HL-60 (cell line): ENCODE data around the gene IL22RA2.

ENCODE experiments used
- DNase-seq, 2 experiments: peaks; one replicate each; pipeline ENCODE4 v3.0.0-alpha.2; 2010 to 2020; ENCODE audit warnings: low read depth in 1 of 2, low spot score in 1 of 2
- H3K27ac ChIP-seq: fragments of 250-450 bp; sonication (Bioruptor Pico); replicated peaks from 2 replicates; pipeline ENCODE4 v1.5.1; 2020; ENCODE audit warnings: mild to moderate bottlenecking, moderate library complexity
- H3K27me3 ChIP-seq: fragments of 250-450 bp; sonication (Bioruptor Pico); 2 replicates; pipeline ENCODE4 v1.5.1; 2021; ENCODE audit warnings: mild to moderate bottlenecking, moderate library complexity; ENCODE audit not compliant: insufficient read depth, poor library complexity, severe bottlenecking
- H3K4me3 ChIP-seq: replicated peaks from 2 replicates; pipeline ENCODE4 v1.5.1; 2011; ENCODE audit warnings: mild to moderate bottlenecking, control low read depth, low read length; ENCODE audit not compliant: insufficient read depth
- GABPA ChIP-seq: IDR thresholded peaks from 2 replicates; pipeline ENCODE4 v1.6.1; 2012; ENCODE audit warnings: low read depth
- POLR2AphosphoS5 ChIP-seq: IDR thresholded peaks from 2 replicates; pipeline ENCODE4 v1.6.1; 2012; ENCODE audit warnings: low read depth
- SPI1 ChIP-seq: IDR thresholded peaks from 2 replicates; pipeline ENCODE4 v1.6.1; 2012; ENCODE audit warnings: low read depth, mild to moderate bottlenecking, borderline replicate concordance
- TF ChIP-seq, protein P1 (sequence below): IDR thresholded peaks from one replicate; pipeline ENCODE4 v1.5.1; 2011; ENCODE audit warnings: low read length, control low read depth, inconsistent platforms; ENCODE audit not compliant: insufficient read depth
- TF ChIP-seq, protein P2 (sequence below): IDR thresholded peaks from 2 replicates; pipeline ENCODE4 v1.6.1; 2012; ENCODE audit warnings: low read depth; ENCODE audit not compliant: insufficient replicate concordance

Gene IL22RA2

DNA sequence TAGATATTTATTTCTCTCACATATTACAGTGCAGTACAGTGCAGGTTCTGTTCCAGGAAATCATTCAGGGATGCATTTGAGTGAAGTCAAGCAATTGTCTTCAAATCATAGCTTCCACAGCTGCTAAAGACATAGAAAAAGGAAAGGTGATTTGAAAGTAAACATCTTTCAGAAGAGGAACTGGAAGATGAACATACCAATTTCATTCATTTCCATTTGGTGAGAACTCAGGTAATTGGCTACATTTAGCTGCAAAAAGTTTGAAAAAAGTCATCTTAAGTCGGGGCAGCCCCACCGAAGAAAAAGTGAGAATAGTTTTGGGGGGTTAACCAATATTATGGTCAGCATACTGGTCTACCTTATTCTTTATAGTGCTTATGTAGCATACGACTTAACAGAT is 67.3 kb downstream of the IL22RA2 start:
- Histone ChIP-seq H3K4me3 (no peak overlapping the region), H3K27me3 (no peaks in the 10 kb centered on the region), H3K27ac (no peak overlapping the region)
- DNase-seq: no peak
- TF ChIP-seq GABPA (no peak), SPI1 (no peak)
- TF ChIP-seq, protein P1, sequence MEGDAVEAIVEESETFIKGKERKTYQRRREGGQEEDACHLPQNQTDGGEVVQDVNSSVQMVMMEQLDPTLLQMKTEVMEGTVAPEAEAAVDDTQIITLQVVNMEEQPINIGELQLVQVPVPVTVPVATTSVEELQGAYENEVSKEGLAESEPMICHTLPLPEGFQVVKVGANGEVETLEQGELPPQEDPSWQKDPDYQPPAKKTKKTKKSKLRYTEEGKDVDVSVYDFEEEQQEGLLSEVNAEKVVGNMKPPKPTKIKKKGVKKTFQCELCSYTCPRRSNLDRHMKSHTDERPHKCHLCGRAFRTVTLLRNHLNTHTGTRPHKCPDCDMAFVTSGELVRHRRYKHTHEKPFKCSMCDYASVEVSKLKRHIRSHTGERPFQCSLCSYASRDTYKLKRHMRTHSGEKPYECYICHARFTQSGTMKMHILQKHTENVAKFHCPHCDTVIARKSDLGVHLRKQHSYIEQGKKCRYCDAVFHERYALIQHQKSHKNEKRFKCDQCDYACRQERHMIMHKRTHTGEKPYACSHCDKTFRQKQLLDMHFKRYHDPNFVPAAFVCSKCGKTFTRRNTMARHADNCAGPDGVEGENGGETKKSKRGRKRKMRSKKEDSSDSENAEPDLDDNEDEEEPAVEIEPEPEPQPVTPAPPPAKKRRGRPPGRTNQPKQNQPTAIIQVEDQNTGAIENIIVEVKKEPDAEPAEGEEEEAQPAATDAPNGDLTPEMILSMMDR: no peak
- TF ChIP-seq, protein P2, sequence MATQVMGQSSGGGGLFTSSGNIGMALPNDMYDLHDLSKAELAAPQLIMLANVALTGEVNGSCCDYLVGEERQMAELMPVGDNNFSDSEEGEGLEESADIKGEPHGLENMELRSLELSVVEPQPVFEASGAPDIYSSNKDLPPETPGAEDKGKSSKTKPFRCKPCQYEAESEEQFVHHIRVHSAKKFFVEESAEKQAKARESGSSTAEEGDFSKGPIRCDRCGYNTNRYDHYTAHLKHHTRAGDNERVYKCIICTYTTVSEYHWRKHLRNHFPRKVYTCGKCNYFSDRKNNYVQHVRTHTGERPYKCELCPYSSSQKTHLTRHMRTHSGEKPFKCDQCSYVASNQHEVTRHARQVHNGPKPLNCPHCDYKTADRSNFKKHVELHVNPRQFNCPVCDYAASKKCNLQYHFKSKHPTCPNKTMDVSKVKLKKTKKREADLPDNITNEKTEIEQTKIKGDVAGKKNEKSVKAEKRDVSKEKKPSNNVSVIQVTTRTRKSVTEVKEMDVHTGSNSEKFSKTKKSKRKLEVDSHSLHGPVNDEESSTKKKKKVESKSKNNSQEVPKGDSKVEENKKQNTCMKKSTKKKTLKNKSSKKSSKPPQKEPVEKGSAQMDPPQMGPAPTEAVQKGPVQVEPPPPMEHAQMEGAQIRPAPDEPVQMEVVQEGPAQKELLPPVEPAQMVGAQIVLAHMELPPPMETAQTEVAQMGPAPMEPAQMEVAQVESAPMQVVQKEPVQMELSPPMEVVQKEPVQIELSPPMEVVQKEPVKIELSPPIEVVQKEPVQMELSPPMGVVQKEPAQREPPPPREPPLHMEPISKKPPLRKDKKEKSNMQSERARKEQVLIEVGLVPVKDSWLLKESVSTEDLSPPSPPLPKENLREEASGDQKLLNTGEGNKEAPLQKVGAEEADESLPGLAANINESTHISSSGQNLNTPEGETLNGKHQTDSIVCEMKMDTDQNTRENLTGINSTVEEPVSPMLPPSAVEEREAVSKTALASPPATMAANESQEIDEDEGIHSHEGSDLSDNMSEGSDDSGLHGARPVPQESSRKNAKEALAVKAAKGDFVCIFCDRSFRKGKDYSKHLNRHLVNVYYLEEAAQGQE: no peak

DNA sequence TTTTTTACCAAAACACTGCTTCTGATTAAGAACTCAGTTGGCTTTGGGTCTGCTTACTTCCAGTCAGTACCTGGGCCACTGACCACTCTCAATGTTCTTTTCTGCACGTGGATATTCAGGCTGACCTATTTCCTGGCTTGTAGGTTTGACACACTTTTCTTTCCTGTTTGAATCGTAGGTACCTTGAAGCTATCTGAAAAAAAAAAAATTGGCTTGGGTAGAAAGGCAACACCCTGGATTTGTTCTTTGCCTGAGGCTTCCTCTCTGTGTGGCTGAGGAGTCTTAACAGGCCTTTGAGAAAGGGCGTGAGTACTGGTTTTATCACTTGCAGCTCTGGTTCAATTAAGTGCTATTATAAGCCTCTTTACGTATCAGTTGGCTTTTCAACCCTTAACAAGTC is 68.1 kb downstream of the IL22RA2 start:
- H3K27ac ChIP-seq: no peak overlapping the region
- TF ChIP-seq, protein P2: no peak
- TF ChIP-seq SPI1 (no peak), GABPA (no peak), POLR2AphosphoS5 (no peak)
- TF ChIP-seq, protein P1: no peak
- H3K4me3 ChIP-seq: no peak overlapping the region
- H3K27me3 ChIP-seq: no peaks in the 10 kb centered on the region
- no peak for DNase-seq

DNA sequence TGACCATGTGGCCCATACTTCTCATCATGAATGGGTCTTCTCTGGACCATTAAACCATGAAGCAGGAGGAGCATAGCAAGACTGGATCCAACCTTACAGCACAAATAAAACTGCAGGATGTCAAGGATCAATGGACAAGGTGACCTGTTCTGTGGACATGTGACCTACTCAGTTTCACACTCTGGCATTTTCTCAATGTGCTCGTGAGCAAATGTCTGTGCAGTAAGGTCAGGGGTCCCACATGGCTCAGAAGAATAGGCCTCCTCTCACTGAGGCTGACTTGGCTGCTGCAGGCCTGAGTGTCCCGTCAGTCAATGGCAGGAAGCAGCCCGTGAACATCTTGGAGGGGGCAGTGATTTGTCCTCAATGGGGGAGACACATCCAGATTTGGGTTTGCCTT is 68.5 kb downstream of the IL22RA2 start:
- no peak overlapping the region for H3K27ac ChIP-seq
- no peak for DNase-seq
- no peak overlapping the region for H3K4me3 ChIP-seq

More for the DNA sequence above, 68.5 kb downstream of the IL22RA2 start:
- TF ChIP-seq, protein P1: no peak
- TF ChIP-seq, protein P2: no peak
- no peak for TF ChIP-seq SPI1
- no peaks in the 10 kb centered on the region for H3K27me3 ChIP-seq
